Ishikawa (cell line): ENCODE data around the gene SLC26A2.

ENCODE experiments used
- CEBPB ChIP-seq: IDR thresholded peaks from 2 replicates; pipeline ENCODE4 v1.6.1; 2012
- CREB1 ChIP-seq: IDR thresholded peaks from 2 replicates; pipeline ENCODE4 v1.6.1; 2012; ENCODE audit warnings: low read depth
- EGR1 ChIP-seq: IDR thresholded peaks from 2 replicates; pipeline ENCODE4 v1.6.1; 2012
- EP300 ChIP-seq: IDR thresholded peaks from 2 replicates; pipeline ENCODE4 v1.6.1; 2012; ENCODE audit warnings: borderline replicate concordance
- FOXM1 ChIP-seq: IDR thresholded peaks from 2 replicates; pipeline ENCODE4 v1.6.1; 2012; ENCODE audit warnings: low read depth, borderline replicate concordance
- NFIC ChIP-seq: IDR thresholded peaks from 2 replicates; pipeline ENCODE4 v1.6.1; 2012
- RAD21 ChIP-seq: IDR thresholded peaks from 2 replicates; pipeline ENCODE4 v1.6.1; 2012; ENCODE audit warnings: low read depth
- TAF1 ChIP-seq: IDR thresholded peaks from 2 replicates; pipeline ENCODE4 v1.6.1; 2012; ENCODE audit warnings: low read depth, mild to moderate bottlenecking
- TCF12 ChIP-seq: IDR thresholded peaks from 2 replicates; pipeline ENCODE4 v1.6.1; 2012; ENCODE audit warnings: low read depth
- TEAD4 ChIP-seq: IDR thresholded peaks from 2 replicates; pipeline ENCODE4 v1.6.1; 2012
- YY1 ChIP-seq: IDR thresholded peaks from 2 replicates; pipeline ENCODE4 v1.6.1; 2012; ENCODE audit warnings: low read depth
- ZBTB7A ChIP-seq: IDR thresholded peaks from 2 replicates; pipeline ENCODE4 v1.6.1; 2012; ENCODE audit warnings: low read depth
- TF ChIP-seq, protein P1 (sequence below): IDR thresholded peaks from 2 replicates; pipeline ENCODE4 v1.6.1; 2012
- TF ChIP-seq, protein P2 (sequence below): IDR thresholded peaks from 2 replicates; pipeline ENCODE4 v1.6.1; 2012
- TF ChIP-seq, protein P3 (sequence below): IDR thresholded peaks from 2 replicates; pipeline ENCODE4 v1.6.1; 2012; ENCODE audit warnings: low read depth, mild to moderate bottlenecking

SLC26A2 gene

DNA sequence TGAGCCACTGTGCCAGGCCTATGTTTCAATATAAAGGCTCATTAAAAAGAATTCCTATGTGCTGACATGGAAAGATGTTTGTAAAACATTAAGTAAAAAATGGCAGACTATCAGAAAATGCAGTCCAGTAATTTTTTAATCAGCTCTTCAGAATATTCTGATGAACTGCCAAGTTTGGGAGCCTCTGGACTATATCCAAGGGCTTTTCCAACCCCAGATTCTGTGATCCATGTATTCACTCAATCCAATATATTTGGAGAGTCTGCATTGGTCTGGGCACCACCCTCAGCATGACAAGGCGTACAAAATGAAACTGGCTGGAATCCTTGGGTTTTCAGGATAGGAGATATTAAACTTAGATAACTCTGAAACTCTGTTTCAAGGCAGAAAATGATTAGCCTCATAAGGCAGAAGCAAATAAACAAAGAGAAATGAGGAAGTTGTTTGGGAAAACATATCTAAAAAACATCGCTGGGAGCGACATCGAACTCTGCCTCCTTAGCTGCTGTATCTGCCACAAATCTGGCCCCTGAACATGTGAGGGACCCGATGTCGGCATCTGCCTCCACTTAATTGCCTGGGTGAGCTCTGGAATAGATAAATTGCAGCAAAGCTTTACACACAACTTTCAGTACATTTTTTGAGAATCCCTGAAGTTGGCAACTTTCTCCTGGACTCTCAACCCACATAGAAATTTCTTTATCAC, 30.4 kb upstream of the SLC26A2 start:
- TF ChIP-seq YY1 (no peak), EGR1 (no peak), NFIC (no peak), RAD21 (no peak), TAF1 (no peak), FOXM1 (no peak), EP300 (no peak), ZBTB7A (no peak), CEBPB (no peak), TEAD4 (no peak), CREB1 (no peak), TCF12 (no peak)
- TF ChIP-seq, protein P1, sequence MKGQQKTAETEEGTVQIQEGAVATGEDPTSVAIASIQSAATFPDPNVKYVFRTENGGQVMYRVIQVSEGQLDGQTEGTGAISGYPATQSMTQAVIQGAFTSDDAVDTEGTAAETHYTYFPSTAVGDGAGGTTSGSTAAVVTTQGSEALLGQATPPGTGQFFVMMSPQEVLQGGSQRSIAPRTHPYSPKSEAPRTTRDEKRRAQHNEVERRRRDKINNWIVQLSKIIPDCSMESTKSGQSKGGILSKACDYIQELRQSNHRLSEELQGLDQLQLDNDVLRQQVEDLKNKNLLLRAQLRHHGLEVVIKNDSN = no peak
- TF ChIP-seq, protein P2, sequence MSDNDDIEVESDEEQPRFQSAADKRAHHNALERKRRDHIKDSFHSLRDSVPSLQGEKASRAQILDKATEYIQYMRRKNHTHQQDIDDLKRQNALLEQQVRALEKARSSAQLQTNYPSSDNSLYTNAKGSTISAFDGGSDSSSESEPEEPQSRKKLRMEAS = no peak
- TF ChIP-seq, protein P3, sequence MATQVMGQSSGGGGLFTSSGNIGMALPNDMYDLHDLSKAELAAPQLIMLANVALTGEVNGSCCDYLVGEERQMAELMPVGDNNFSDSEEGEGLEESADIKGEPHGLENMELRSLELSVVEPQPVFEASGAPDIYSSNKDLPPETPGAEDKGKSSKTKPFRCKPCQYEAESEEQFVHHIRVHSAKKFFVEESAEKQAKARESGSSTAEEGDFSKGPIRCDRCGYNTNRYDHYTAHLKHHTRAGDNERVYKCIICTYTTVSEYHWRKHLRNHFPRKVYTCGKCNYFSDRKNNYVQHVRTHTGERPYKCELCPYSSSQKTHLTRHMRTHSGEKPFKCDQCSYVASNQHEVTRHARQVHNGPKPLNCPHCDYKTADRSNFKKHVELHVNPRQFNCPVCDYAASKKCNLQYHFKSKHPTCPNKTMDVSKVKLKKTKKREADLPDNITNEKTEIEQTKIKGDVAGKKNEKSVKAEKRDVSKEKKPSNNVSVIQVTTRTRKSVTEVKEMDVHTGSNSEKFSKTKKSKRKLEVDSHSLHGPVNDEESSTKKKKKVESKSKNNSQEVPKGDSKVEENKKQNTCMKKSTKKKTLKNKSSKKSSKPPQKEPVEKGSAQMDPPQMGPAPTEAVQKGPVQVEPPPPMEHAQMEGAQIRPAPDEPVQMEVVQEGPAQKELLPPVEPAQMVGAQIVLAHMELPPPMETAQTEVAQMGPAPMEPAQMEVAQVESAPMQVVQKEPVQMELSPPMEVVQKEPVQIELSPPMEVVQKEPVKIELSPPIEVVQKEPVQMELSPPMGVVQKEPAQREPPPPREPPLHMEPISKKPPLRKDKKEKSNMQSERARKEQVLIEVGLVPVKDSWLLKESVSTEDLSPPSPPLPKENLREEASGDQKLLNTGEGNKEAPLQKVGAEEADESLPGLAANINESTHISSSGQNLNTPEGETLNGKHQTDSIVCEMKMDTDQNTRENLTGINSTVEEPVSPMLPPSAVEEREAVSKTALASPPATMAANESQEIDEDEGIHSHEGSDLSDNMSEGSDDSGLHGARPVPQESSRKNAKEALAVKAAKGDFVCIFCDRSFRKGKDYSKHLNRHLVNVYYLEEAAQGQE = no peak

DNA sequence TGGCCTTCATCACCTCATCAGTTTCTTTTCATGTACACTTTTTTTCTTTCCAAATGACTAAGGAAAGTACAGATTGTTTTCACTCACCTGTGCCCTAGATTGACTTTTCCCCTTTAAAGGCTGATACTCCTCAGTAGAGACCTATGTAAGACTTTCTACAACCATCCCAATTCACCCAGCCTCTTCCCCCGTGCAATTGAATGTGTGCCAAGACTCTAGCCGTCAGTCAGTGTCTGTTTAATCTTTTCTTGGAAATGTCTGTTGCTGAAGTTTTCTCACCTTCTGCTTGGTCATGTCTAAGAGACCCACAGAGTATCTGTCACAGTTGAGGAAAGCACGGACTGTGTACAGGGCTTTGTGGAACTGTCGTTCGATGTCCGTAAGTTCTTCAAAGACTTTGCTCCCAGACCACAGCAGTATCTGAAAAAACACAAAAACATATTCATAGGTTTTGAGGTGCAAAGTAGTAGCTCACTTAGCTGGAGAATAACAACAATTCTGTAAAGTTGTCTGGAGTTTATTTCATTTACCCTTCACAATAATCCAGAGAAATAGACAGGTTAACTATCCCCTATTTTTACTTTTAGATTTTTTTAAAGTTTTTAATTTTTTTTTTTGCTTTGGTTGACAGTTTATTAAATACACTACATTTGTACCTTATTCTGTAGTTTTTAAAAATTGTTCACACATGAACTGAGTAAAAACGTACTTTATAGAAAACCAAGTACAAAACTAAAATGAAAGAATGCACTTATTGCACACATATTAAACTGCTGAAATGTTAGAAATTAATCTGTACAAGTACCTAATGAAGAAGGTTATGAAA, 29.6 kb upstream of the SLC26A2 start:
- no peak for TF ChIP-seq RAD21
- TF ChIP-seq FOXM1 = no peak
- no peak for TF ChIP-seq TAF1
- no peak for TF ChIP-seq TEAD4
- TF ChIP-seq EP300 = no peak
- no peak for TF ChIP-seq TCF12
- TF ChIP-seq CEBPB = no peak
- no peak for TF ChIP-seq CREB1

- TF ChIP-seq, protein P3 = no peak
- no peak for TF ChIP-seq CEBPB
- TF ChIP-seq FOXM1 = no peak
- TF ChIP-seq, protein P1 = no peak
- no peak for TF ChIP-seq EP300
- TF ChIP-seq ZBTB7A = no peak
- TF ChIP-seq EGR1 = no peak
- TF ChIP-seq TAF1 = no peak
- no peak for TF ChIP-seq YY1
- no peak for TF ChIP-seq NFIC
- TF ChIP-seq RAD21 = no peak
Measured at GRCh38 chr5:149931992-149932436, 28.5 kb upstream of the SLC26A2 start.

DNA sequence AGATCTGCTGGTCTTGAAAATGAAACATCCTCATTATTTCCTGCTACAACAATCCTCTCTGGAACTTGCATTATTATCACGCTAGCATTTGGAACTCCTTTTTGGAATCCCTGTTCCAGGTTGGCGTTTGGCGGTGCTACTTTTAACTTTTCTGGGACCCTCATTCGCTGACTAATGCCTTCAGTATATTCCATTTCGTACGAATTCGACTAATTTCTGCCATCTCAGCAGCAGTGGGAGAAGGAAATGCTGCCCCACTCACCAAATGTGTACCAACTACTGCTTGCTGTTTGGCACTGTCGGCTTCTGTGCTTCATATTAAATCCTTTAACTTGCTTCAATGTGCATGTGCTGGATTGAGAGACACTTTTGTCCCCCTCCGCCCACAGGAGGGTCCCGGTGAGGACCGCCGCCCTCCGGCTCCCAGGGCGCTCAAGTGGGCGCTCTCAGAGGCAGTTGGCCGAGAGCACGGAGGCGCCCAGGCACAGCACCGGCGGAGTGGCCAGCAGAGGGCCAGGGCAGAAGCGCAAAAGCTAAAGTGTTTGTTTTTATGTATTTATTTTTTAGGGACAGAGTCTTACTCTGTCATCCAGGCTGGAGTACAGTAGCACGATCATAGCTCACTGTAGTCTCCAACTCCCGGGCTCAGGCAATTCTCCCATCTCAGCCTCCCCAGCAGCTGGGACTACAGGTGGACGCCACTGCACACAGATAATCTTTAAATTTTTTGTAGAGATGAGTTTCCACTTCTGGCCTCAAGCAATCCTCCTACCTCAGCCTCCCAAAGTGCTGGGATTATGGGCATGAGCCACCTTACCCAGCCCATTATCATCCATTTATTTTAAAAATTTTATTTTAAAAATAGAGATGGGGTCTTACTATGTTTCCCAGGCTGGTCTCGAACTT, 27.9 kb upstream of the SLC26A2 start:
- TF ChIP-seq CREB1 (no peak), RAD21 (no peak), TCF12 (no peak), YY1 (no peak), TEAD4 (no peak), EGR1 (no peak), EP300 (no peak), FOXM1 (no peak)
- TF ChIP-seq, protein P1 = no peak
